ENCODE results near the gene LRMDA.

LRMDA gene

DNA sequence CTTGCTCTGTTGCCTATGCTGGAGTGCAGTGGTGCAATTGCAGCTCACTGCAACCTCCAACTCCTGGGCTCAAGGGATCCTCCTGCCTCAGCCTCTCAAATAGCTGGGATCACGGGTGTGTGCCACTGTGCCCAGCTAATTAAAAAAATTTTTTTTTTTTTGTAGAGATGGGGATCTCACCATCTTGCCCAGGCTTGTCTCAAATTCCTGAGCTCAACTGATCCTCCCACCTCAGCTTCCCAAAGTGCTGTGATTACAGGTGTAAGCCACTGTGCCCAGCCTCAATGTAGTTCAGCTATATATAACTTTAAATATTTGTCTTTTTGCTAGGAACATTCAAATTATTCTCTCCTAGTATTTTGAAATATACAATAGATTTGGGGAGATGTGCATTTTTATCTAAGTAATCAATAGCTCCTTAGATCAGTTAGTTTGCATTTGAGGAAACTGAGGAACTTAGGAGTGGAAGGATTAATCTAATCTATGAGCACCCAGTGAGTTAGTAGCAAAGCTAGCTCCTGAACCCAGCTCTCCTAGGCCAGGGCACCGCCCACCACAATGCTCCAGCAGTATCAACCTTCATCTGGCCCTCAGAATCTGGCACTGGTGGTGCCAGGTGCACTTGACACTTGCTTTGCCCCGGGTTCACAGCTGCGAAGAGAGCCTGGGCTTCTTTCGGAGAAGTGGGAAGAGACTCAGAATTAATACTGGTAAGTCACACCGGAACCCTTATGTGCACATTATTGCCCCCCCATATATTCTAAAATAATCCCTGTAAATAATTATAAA, 5.9 kb upstream of the LRMDA start:
- DNase-seq, result no peak

DNA sequence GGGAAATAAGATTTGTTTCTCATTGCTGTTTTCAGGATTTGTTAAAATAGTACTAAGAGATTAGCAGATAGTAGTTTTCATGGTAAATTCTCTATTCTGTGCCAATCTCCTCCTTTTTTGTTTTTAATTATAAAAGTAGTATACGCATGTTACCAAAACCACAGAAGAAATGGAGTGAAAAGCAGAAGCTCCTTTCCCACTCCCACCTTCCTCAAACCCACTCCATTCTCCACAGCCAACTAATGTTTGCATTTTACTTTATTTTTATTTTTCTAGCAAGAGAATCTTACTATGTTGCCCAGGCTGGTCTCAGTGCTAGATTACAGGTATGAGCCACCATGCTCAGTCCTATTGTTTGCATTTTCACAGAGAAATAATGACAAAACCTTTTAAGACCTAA, 4.5 kb upstream of the LRMDA start:
- DNase-seq, result no peak

DNA sequence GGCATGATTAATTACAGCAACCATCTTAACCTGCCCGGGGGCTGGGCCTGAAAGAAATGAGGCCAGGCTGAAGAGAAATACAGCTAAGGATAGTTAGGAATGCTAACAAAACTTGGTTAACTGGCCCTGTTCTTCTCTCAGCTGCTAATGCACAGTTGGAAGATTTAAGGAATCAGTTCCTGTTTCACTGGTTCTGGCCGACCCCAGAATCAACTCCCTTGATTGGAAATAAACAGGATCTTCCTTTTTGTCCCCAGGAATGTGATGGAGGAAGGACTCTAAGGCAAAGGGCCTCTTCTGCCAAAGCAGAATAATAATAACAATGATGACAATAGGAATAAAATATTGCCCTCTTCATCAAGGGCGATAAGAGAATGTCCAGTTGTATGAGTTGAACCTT, 3.5 kb upstream of the LRMDA start:
- no peak for DNase-seq

DNA sequence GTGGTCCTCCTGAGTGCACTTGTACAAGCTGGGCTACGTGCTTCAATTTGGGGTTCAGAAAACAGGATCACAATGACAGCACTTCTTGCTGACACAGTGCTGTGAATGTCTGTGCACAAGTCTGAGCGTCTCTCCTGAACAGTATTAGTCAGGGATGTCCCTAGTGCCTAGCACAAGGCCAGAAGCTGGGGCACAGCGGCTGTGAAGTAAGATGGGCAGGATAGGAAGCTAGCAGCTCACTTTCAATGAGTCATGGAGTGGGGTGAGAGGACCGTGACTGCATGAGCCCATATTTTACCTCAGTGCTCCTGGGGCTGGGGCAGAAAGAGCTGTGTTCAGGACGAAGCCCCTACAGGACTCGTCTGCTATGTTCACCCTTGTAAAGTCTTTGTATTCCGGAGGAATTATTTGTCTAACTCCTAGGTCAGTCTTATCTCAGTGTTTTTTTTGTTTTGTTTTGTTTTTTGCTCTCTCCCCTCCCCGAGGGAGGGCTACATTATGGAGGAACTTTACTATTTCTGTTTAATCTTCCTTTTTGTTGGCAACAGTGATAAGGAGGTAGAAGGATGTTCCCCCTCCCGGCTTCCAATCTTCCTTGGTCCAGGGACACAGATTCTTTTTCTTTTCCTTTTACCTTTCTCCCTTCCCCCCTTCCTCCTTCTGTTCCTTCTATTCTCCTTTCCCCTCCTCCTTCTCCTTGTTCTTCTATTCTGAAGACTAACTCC, 2.8 kb upstream of the LRMDA start:
- DNase-seq, result no peak

DNA sequence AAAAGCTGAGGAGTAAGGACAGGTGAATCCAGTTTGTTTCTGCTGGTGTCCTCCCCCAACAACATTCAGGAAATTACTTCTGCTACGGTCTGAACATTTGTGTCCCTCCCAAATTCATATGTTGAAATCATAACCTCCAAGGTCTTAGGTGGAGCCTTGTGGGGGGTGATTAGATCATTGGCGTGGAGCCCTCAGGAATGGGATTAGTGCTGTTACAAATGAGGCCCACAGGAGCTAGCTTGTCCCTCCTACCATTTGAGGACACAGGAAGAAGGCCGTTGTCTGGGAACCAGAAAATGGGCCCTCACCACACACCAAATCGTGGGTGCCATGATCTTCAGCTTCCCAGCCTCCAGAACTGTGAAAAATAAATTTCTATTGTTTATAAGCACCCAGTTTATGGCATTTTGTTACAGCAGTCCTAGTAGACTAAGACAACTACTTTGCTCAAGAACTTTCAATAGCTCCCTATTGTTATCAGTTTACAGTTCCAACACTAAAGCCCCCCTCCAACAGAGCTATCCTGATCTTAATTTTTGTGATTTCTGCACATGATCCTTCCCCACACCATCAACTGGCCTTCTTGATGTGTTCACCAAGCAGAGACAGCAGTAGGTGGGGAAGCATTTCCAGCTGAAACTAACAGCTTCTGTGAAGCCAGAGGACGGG, 2.1 kb upstream of the LRMDA start:
- DNase-seq, result no peak

DNA sequence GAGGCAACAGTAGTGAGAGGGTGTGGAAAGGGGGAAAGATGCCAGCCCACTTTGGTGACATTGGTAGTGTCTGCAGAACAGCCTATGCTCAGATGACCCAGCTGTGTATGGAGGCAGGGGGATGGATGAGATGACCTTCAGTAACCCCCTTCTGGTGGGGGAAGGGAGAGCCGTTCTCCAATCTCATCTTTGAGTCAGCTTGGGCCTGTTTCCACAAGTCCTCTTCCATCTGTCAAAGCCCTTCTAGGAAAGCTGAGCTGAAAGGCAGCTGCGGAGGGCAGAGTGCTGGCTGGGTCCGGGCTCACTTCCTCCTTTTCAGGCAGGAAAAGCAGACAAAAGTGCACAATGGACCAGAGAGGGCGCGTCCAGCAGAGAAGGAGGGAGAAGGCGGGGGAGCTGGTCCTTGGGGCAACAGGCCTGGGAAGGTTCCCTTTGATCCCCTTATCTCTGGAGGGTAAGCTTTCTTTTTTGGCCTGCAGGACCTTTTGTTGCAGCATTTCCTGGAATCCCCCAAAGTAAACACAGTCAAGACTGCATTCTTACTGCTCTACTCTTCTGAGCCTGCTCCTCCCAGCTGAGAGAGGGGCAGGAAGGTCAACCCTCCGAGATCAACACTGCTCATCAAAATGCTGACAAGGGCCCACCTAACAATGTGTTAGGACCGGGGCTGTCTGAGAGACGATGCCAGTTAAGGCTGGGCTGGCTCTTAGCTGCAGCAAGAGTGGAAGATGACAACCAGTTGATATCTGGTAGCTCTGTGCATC, 1.2 kb upstream of the LRMDA start:
- no peak for DNase-seq

DNA sequence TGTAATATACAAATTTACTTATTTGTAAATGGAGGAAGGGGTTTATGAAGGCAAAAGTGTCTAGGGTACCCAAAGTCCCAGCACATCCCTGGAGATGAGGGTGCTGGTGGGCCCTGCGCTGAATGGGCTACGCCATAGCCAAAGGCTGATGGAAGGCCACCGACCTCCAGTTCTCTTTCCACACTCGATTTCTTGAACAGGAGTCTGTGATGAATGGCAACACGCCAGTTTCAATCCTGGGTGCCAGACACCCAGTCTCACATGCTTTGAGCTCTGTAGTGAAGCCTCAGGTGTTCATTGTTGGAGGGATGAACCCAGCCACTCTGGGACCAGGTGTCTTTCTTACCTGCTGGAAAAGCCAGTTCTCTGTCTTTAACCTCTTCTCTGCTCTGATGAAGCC, 752 bp downstream of the LRMDA start:
- DNase-seq, result no peak

DNA sequence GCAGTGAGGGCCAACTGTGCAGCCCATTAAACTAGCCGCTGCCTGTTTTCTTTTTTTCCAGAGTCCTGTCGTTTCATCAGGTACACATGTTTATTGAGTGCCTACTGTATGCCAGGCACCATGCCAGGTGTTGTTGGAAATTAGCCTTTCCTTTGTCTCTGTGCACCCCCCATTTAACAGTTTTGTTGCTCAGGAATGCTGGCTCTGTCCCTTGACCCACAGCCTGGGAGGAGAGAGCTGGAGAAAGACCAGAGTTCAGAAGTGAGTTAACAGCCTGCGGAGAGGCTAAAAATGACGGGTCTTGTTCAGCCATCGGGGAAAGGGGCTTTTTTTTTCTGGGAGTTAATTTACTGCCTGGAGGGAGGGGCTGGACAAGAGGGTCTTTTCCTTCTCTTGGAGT, 1.3 kb downstream of the LRMDA start:
- DNase-seq, result no peak

DNA sequence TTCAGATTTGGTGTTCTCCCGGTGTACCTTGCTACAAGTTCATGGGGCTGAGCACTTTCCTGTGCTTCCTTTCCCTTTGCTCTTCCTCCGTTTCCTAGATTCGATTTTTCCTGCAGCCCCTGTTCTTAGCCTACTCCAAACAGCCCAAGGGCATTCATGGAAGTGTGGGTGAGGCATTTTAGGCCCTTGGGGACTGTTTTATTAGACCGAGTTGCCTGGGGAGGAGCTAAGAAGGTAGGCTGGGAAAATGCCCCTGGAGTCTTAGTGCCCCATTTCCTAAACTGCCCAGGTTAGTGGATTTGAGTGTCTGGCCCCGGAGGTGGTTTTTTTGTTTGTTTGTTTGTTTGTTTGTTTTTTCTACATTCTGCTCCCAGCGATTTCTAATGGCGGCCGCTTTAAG, 1.8 kb downstream of the LRMDA start:
- DNase-seq, result no peak

DNA sequence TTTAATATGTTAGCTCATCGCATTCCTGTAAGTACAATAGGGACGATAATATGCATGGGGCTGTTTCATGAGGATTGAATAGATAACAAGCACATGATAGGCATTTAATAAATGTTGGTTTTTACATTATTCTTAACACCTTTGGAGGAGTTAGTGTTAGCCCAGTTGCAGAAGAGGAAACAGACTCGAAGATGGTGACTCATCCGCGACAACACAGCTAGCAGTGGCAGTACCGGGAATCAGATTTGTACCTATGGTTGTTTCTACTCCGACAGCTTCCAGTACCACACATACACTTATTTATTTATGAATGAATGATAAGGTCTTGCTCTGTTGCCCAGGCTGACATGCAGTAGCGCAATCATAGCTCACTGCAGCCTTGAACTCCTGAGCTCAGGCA, 2.9 kb downstream of the LRMDA start:
- DNase-seq, result no peak

DNA sequence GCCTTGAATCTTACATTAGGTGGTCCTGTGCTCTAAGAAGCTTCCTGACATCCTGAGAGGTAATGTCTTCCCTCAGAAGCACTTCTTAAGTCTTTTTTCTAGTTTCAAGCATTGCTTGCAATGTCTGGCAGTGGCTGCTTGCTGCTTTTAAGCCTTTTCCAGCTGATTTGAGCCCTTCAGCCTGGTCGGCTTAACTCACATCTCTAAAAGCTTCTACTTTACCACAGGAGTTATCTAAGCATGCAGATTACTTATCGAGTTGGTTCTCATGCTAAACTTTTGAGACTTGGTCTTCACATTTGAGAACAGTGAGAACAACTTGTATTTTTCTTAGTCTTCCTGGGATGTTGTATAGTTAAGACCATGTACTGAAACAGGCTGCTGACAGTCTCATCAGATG, 3.9 kb downstream of the LRMDA start:
- no peak for DNase-seq

DNA sequence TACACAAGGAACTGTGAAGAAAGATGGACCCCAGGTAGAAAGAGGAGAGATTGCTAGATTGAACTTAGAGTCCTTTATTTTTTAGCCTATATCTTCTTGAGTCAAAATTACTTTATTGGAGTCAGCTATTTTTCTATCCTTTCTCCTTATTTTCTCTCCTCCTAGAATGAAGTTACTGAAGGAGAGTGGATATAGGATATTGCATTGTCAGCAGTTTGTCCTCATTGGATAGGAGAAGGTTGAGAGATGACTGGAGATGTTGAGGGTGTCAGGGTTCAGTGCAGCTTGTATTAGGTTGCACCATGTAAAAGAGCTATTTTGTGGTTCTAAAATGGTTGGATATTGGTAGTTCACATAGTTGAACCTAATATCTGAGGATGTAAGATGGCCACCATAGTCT, 5.5 kb downstream of the LRMDA start:
- DNase-seq, result no peak

DNA sequence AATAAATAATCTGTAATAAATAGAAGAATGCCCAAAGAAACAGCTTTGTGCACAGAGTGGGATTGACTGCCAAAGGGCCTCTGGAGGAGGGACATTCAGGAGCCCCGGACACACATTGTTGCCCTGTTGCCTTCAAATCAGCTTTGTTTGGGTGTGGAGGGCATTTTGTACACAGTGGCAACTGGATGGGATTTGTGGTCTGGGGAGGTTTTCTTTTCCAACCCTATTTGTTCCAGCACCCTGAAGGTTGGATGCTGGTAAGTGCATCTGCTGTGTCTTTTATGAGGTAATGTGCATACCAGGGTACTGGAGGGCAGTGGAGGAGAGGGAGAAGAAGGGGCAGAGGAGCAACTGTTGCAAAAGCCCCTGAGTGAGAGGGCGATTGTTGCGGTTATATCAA, 6.3 kb downstream of the LRMDA start:
- DNase-seq, result no peak

DNA sequence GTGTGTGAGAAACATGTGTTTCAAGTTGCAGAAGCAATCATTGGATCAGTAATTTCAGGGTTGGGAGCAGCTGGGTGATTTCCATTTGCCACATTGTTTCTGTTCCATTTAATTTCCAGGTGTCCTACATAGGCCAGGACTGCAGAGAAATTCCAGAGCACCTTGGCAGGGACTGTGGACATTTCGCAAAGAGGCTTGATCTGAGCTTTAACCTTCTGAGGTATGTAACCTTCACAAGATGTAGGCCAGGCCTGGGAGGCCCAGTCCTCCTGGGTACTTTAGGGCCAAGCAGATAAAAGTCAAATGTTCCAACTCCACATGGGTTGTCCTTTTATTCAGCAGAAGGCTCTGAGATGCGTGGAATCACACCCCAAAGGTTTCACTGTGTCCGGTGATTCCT, 6.9 kb downstream of the LRMDA start:
- no peak for DNase-seq

DNA sequence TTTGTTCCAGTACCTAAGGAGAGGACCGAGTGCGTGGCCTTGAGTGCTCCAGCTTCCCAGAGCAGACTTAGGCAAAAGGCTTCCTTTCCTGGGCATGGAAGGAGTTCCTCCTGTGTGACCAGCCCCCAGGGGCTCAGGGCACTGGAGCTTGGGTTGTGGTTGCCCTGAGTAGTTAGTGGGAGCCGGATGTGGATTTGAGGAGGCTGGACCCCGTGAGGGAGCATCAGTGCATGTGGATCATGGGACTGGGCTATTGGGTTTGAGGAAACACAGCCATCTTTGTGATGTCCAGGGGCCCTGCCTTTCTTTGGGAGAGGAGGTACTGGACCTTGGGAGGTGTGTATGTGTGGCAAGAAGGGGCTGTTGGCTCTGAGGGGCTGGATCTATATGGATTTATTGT, 8.4 kb downstream of the LRMDA start:
- DNase-seq, result no peak

DNA sequence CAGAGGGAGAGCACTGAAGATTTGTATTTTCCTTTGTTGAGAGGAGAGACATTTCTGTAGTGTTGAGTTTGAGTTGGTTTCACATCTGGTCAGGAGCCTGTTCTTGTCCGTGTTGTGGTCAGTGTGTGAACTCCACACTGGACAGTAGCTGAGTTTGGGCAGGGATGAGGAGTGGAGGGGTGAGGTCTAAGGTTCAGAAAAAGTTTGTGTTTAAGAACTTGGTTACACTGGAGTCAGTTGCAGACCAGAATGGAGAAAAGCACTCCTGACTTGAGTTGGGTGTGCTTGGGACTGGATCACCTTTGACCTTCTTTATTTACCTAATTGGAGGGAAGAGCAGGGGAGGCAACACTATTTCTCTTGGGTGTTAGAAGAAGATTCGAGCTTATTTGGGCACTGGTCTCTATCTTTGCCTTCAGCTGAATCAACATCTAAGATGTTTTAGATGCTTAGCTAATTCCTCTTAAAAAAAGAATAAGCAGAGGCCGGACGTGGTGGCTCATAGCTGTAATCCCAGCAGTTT, 8.9 kb downstream of the LRMDA start:
- DNase-seq, result no peak

DNA sequence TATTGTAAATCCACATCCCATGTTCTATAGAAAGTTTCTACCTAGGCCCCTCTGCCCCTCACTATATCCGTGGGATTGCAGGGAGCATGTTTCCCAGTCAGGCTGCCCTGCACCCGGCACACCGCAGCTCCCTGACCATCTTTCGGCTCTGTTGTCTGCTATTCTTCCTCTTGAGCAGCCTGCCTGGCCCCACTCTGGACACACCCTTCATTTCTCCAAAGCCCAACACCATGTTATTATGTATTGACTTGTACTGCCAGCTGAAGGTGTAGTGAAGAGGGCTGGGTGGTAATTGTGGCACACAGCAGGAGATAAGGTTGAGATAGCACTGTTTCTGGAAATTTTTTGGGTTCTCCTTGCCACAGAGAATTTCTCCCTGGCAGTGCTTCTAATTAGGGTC, 9.8 kb downstream of the LRMDA start:
- no peak for DNase-seq

DNA sequence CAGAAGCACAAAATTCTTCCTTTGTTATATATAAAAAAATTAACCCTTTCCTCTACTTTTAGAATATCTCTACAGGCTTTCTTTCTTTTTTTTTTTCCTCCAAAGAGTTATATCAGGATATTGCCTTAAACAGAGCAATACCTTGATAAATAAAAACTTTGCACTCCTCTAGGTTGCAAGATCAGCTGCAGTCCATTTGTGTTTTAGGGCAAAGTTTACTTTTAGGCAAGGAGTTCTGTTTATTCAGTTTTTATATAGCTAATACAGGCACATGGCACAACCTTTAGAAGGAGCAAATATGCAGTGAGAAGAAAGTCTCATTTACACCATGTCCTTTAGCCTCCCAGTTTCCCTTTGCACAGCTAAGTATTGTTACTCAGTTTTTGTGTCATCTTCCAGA, 10.3 kb downstream of the LRMDA start:
- DNase-seq, result no peak

DNA sequence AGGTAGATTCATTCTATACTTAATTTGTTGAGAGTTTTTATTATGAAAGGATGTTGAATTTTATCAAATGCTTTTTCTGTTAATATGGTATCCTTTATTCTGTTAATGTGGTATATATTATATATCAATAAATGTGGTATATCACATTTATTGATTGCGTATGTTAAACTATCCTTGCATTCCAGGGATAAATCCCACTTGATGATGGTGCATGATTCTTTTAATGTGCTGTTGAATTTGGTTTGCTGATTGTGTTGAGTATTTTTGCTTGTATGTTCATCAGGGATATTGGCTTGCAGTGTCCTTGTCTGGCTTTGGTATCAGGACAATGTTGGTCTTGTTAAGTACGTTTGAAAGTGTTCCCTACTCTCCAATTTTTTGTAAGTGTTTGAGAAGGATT, 11.9 kb downstream of the LRMDA start:
- no peak for DNase-seq

DNA sequence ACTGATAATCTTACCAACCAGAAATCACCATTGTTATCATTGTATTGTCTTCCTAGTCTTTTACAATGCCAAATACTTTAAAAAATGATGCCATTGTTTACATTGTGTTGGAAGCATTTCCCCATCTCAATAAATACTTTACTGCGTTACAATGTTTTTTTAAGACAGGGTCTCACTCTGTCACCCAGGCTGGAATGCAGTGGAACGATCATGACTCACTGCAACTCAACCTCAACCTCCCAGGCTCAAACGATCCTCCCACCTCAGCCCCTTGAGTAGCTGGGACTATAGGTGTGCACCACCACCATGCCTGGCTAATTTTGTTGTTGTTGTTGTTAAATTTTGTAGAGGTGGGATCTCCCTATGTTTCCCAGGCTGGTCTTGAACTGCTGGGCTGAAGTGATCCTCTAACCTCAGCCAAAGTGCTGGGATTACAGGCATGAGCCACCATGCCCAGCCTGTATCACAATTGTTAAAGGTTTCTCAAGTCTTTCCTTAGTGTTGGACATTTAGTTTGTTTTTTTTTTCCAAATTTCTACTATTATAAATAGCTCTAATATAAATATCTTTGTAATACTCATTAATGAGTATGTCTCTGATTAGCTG, 13.5 kb downstream of the LRMDA start:
- no peak for DNase-seq

DNA sequence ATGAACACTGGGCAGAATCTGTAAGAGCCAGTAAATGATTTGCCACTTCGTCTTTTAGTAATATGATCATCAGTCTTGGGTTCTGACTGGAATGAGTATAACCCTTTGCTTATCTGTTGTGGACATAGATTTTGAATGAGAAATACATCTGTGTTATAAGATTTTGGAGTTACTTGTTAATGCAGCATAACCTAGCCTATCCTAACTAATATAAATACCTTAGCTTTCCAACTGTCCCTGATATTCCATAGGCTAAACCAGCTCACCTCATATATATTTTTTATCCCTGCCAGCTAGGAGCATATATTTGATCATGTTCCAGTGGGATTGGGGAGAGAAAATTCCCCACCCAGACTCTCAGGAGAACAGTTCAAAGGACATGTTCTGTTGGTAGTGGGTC, 15.1 kb downstream of the LRMDA start:
- DNase-seq, result no peak

DNA sequence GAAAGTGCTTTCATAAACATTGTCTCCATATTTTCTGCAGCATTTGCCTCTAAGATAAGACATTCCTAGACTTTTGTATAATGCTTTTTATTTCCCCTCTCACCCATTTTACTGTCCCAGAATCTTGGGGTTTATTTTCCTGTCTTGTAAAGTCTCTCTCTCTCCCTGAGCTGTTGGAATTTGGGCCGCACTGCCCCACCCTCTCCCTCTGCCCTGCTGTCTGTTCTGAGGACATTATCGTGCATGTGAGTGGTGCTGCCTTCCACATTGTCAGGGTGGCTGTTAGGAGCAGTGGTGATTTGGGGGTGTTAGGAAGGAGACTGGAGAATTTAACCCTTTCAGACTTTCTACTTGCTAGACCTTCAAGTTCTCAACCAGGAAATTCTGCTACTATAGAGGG, 16.7 kb downstream of the LRMDA start:
- DNase-seq, result no peak

All from stimulated activated naive CD4-positive, alpha-beta T cell (primary cell).